G401 (cell line): Measurements from ENCODE around the gene DCAF11. TPM values are rescaled to one million over a fixed set of nuclear protein-coding genes. Genes with fewer than 3 reads are reported as not detected.

Source experiments
- DNase-seq: peaks from one replicate; pipeline ENCODE4 v3.0.0-alpha.2; 2015; ENCODE audit warnings: low spot score
- in situ Hi-C: cut with HindIII; loops from 2 replicates; pipeline ENCODE4 v1.10.0; 2016; ENCODE audit warnings: low sequenced_read_pairs, mixed read lengths
- total RNA-seq: library from RNA; depleted of rRNA; stranded (reverse); fragments of >200 nt; shearing (Covaris generic); gene quantifications from 2 replicates; pipeline ENCODE4 v1.2.3, GENCODE V29; 2014

The DCAF11 gene
- total RNA-seq, 1 experiment from 2014 or later, result 125 TPM

- in situ Hi-C loops, result no loop called here
- DNase-seq, result peak; percentile 90
Measured at GRCh38 chr14:24113801-24114531, 611 bp upstream of the DCAF11 start.

- in situ Hi-C loops, result no loop called here
- no peak for DNase-seq
Measured at GRCh38 chr14:24115422-24116127, 998 bp downstream of the DCAF11 start.

- DNase-seq, result no peak
- in situ Hi-C loops, result no loop called here
Measured at GRCh38 chr14:24116128-24116814, 1.7 kb downstream of the DCAF11 start.

GRCh38 chr14:24117179-24117578 lies 2.6 kb downstream of the DCAF11 start:
- DNase-seq, result no peak
- in situ Hi-C loops, result no loop called here

GRCh38 chr14:24119691-24120090 lies 5.1 kb downstream of the DCAF11 start:
- in situ Hi-C loops, result no loop called here
- DNase-seq, result no peak

- no peak for DNase-seq
- in situ Hi-C loops, result no loop called here
Measured at GRCh38 chr14:24121210-24121609, 6.6 kb downstream of the DCAF11 start.

- no peak for DNase-seq
- in situ Hi-C loops, result no loop called here
Measured at GRCh38 chr14:24122416-24122815, 7.8 kb downstream of the DCAF11 start.

- DNase-seq, result no peak
- in situ Hi-C loops, result no loop called here
Measured at GRCh38 chr14:24122898-24123297, 8.3 kb downstream of the DCAF11 start.

- no peak for DNase-seq
- in situ Hi-C loops, result no loop called here
Measured at GRCh38 chr14:24123424-24124417, 9.1 kb downstream of the DCAF11 start.

- in situ Hi-C loops, result no loop called here
- no peak for DNase-seq
Measured at GRCh38 chr14:24126939-24127338, 12.4 kb downstream of the DCAF11 start.

GRCh38 chr14:24127673-24128072 lies 13.1 kb downstream of the DCAF11 start:
- in situ Hi-C loops, result no loop called here
- DNase-seq, result no peak

- no peak for DNase-seq
- in situ Hi-C loops, result no loop called here
Measured at GRCh38 chr14:24129410-24129998, 14.9 kb downstream of the DCAF11 start.

- in situ Hi-C loops, result no loop called here
- DNase-seq, result no peak
Measured at GRCh38 chr14:24130380-24130716, 15.8 kb downstream of the DCAF11 start, which contains the start of gene FITM1. Gene FITM1, plus strand, starts transcription at chr14:24130659. Its CDS starts 905 bp downstream, at chr14:24131564.

- in situ Hi-C loops, result no loop called here
- no peak for DNase-seq
Measured at GRCh38 chr14:24130717-24131548, 16.4 kb downstream of the DCAF11 start.

GRCh38 chr14:24131549-24131966 lies 17.0 kb downstream of the DCAF11 start:
- in situ Hi-C loops, result no loop called here
- no peak for DNase-seq

- in situ Hi-C loops, result no loop called here
Measured at GRCh38 chr14:24132061-24132685, 17.6 kb downstream of the DCAF11 start.

GRCh38 chr14:24132976-24133375 lies 18.4 kb downstream of the DCAF11 start:
- in situ Hi-C loops, result no loop called here
- DNase-seq, result no peak

More at GRCh38 chr14:24132061-24132685, 17.6 kb downstream of the DCAF11 start:
- DNase-seq, result no peak
